Measurements from ENCODE around the gene LRRC15. TPM values are rescaled to one million over a fixed set of nuclear protein-coding genes. Genes with fewer than 3 reads are reported as not detected.

LRRC15 gene
- total and polyA plus RNA-seq, 2 donors (not counting 3 experiments of a cell fraction or from before 2014, with no cell fraction given) = not detected

GRCh38 chr3:194390835-194391234, 21.3 kb upstream of the LRRC15 start:
- H2AFZ ChIP-seq (ENCODE audit: low read depth, low read length) = no peak overlapping the region
- CTCF ChIA-PET = interaction anchor here (0.8 to 4.5 kb wide), 2 partner anchors 12 to 48 kb away, joined by 3 to 25 read pairs; no protein-coding TSS in a partner anchor
- H3K4me3 ChIP-seq (replicated peaks in 1 of 3; ENCODE audit: insufficient read depth in 1 of 3, low read depth in 1 of 3, low read length in 3 of 3) = no peak overlapping the region
- no peaks in the 10 kb centered on the region for H3K79me2 ChIP-seq (ENCODE audit: control insufficient read depth, insufficient read depth, low read length)
- peaks cover 19 to 36% of the 10 kb centered on the region in 2 experiments for H3K27me3 ChIP-seq (ENCODE audit: control insufficient read depth in 2 of 2, insufficient read depth in 2 of 2, low read length in 2 of 2)
- intact Hi-C loops (cut with micrococcal nuclease) (no loop called here), dilution Hi-C loops (cut with MboI; ENCODE audit: extremely low pct_ligation_motif_present, low sequenced_read_pairs) (no loop called here)
- TF ChIP-seq FOS (IDR thresholded peaks at IDR 0.05; ENCODE audit: borderline replicate concordance, insufficient read depth, low read length) = no peak
- TF ChIP-seq JUN (IDR thresholded peaks at IDR 0.05; ENCODE audit: borderline replicate concordance, insufficient read depth, insufficient read length, low read depth) = no peak
- TF ChIP-seq EZH2 (IDR thresholded peaks at IDR 0.05; ENCODE audit: borderline replicate concordance, low read depth, low read length, severe bottlenecking) = no peak
- TF ChIP-seq GATA2 (IDR thresholded peaks at IDR 0.05; ENCODE audit: insufficient read depth, insufficient read length, low read depth, low read length) = no peak
- no peak for TF ChIP-seq CTCF (IDR thresholded peaks at IDR 0.05; ENCODE audit: extremely low read depth in 1 of 2, insufficient read depth in 1 of 2, low read depth in 1 of 2, low read length in 2 of 2)
- TF ChIP-seq POLR2A (IDR thresholded peaks at IDR 0.05; ENCODE audit: low read depth, low read length) = no peak
- TF ChIP-seq MYC (IDR thresholded peaks at IDR 0.05; ENCODE audit: low read depth, low read length) = no peak
- no peak for TF ChIP-seq MAX (IDR thresholded peaks at IDR 0.05; ENCODE audit: insufficient read depth, insufficient read length)
- no peak for TF ChIP-seq POLR2AphosphoS5 (IDR thresholded peaks at IDR 0.05; ENCODE audit: insufficient read depth, low read depth, low read length)
- H3K9ac ChIP-seq (replicated peaks; ENCODE audit: extremely low read depth, insufficient read depth, low read length) = no peak overlapping the region
- H3K27ac ChIP-seq (ENCODE audit: insufficient read depth, low read depth, low read length) = no peak overlapping the region
- no peaks in the 10 kb centered on the region for H4K20me1 ChIP-seq (replicated peaks; ENCODE audit: control insufficient read depth, extremely low read depth, insufficient read depth, low read length)
- DNase-seq (ENCODE audit: low read depth, low spot score) (no peak), FAIRE-seq (no peak)
- H3K36me3 ChIP-seq (ENCODE audit: control insufficient read depth in 2 of 2, extremely low read depth in 1 of 2, insufficient read depth in 2 of 2, low read length in 2 of 2) = no peaks in the 10 kb centered on the region
- POLR2A ChIA-PET = no interaction called here
- H3K9me1 ChIP-seq (replicated peaks; ENCODE audit: control insufficient read depth, extremely low read depth, insufficient read depth, low read length) = no peaks in the 10 kb centered on the region
- no peak overlapping the region for H3K4me2 ChIP-seq (ENCODE audit: insufficient read depth, low read length)
- H3K9me3 ChIP-seq (replicated peaks; ENCODE audit: control insufficient read depth, insufficient read depth, low read length) = no peaks in the 10 kb centered on the region
- BruUV-seq (replicated peaks) = no TSS peak
- no peaks in the 10 kb centered on the region for H3K4me1 ChIP-seq (ENCODE audit: control insufficient read depth, extremely low read depth, insufficient read depth, low read length)
